Measurements from ENCODE around the gene GPRC5A. TPM values are rescaled to one million over a fixed set of nuclear protein-coding genes. Genes with fewer than 3 reads are reported as not detected.

The GPRC5A gene
- total RNA-seq, 3 donors from 2014 or later: 10.9 to 40.1 (median 21.6) TPM

- Histone ChIP-seq H3K27me3 (no peaks in the 10 kb centered on the region), H3K36me3 (no peaks in the 10 kb centered on the region), H3K9me3 (no peaks in the 10 kb centered on the region), H3K4me3 (no peak overlapping the region), H3K4me1 (no peaks in the 10 kb centered on the region), H3K27ac (no peak overlapping the region)
- no peak for TF ChIP-seq POLR2AphosphoS5 (IDR thresholded peaks at IDR 0.05)
- TF ChIP-seq CTCF (IDR thresholded peaks at IDR 0.05): no peak
- TF ChIP-seq POLR2A (IDR thresholded peaks at IDR 0.05): no peak
- intact Hi-C loops (cut with DNase I; ENCODE audit: low total_unique reads): loop anchor here (5.0 kb wide), 1 partner anchor 307 kb away; no protein-coding TSS in a partner anchor
- no peak for DNase-seq (ENCODE audit: low spot score in 2 of 2)
Measured at GRCh38 chr12:12919666-12920435, 28.5 kb downstream of the GPRC5A start.

DNA sequence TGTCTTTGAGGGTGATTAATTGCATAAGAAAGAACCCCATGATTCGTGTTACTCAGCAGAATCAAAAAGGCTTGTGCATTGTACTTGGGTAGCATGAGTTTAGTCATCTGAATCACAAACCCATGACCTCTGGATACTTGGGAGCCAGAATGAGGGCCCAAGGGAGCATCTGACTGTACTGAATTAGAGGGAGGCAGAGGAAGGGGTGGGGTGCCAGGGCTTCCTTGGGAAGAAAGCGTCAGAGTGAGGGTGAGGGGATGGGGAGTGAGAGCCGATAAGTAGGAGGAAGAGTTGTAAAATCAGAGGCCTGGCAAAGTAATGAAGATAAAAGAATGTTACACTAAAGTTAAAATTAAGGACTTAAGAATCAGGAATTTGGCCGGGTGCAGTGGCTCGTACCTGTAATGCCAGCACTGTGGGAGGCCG is 30.8 kb downstream of the GPRC5A start:
- intact Hi-C loops (cut with DNase I; ENCODE audit: low total_unique reads): no loop called here
- H3K27me3 ChIP-seq: no peaks in the 10 kb centered on the region
- H3K36me3 ChIP-seq: no peaks in the 10 kb centered on the region
- no peak overlapping the region for H3K4me3 ChIP-seq
- H3K4me1 ChIP-seq: no peaks in the 10 kb centered on the region
- no peaks in the 10 kb centered on the region for H3K9me3 ChIP-seq
- no peak for DNase-seq (ENCODE audit: low spot score in 2 of 2)
- TF ChIP-seq POLR2A (IDR thresholded peaks at IDR 0.05): no peak
- TF ChIP-seq CTCF (IDR thresholded peaks at IDR 0.05): no peak
- peak in 1 of 3 donors; percentile 37 for TF ChIP-seq POLR2AphosphoS5 (IDR thresholded peaks at IDR 0.05)
- H3K27ac ChIP-seq: no peak overlapping the region

DNA sequence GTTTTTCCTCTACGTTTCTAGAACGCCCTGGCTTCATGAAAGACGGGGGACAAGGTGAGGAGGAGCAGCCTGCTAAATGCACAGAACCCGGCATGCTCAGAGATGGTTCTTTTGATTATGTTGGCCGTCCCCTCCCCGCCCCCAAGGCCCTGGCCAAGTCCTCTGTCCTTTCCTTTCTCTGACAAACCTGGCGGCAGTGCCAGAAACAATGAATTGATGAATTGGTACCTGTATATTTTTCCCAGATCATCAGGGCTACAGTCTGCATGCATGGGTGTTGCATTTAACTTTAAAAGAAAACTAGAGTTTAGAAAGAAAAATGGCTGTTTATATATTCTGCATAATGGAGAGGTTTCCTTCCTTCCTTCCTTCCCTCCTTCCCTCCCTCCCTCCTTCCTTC is 31.6 kb downstream of the GPRC5A start:
- no peak for DNase-seq (ENCODE audit: low spot score in 2 of 2)
- no peaks in the 10 kb centered on the region for H3K4me1 ChIP-seq
- H3K27me3 ChIP-seq: no peaks in the 10 kb centered on the region
- H3K27ac ChIP-seq: no peak overlapping the region
- TF ChIP-seq CTCF (IDR thresholded peaks at IDR 0.05) (no peak), POLR2AphosphoS5 (IDR thresholded peaks at IDR 0.05) (no peak), POLR2A (IDR thresholded peaks at IDR 0.05) (no peak)
- intact Hi-C loops (cut with DNase I; ENCODE audit: low total_unique reads): no loop called here
- no peaks in the 10 kb centered on the region for H3K9me3 ChIP-seq
- H3K4me3 ChIP-seq: no peak overlapping the region
- H3K36me3 ChIP-seq: no peaks in the 10 kb centered on the region

DNA sequence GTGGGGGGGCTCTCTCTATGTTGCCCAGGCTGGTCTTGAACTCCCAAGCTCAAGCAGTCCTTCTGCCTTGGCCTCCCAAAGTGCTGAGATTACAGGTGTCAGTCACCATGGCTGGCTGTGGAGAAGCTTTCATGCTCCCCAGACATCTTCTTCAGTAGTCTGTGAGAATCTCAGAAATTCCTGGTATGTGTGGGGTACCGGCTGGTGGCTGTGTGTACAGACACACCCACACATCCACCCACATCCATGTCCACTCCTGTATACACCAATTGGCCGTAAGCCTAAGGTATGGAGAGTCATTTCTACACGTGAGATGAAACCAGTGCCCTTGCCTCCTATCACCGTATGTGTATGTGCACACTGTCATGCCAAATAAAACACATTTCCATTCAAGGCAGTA is 32.8 kb downstream of the GPRC5A start:
- intact Hi-C loops (cut with DNase I; ENCODE audit: low total_unique reads): no loop called here
- H3K27ac ChIP-seq: no peak overlapping the region
- no peaks in the 10 kb centered on the region for H3K4me1 ChIP-seq
- no peaks in the 10 kb centered on the region for H3K9me3 ChIP-seq
- DNase-seq (ENCODE audit: low spot score in 2 of 2): no peak
- H3K4me3 ChIP-seq: no peak overlapping the region
- H3K27me3 ChIP-seq: no peaks in the 10 kb centered on the region
- TF ChIP-seq CTCF (IDR thresholded peaks at IDR 0.05) (no peak), POLR2A (IDR thresholded peaks at IDR 0.05) (no peak), POLR2AphosphoS5 (IDR thresholded peaks at IDR 0.05) (no peak)
- H3K36me3 ChIP-seq: no peaks in the 10 kb centered on the region

DNA sequence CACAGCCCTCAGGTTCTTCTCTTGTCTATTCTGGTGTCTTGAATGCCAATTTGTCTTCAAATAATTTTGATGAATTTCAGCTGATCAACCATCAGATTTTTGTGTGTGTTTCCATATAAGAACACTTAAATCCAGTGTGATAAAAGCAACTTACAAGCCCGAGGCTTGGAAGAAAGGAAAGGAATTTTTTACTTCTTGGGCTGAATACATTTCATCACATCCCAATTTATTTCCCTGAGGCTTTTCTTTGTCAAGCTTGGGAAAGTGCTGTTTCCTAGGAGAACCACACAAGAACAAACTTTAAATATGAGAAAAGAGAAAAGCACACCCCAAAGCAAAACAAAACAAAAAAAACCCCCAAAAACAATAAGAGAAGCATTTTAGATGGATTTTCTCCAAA is 34.0 kb downstream of the GPRC5A start:
- Histone ChIP-seq H3K27me3 (no peaks in the 10 kb centered on the region), H3K4me3 (no peak overlapping the region), H3K4me1 (no peaks in the 10 kb centered on the region), H3K9me3 (no peaks in the 10 kb centered on the region), H3K27ac (peak overlapping the region in 1 of 2 donors; percentile 19), H3K36me3 (no peaks in the 10 kb centered on the region)
- intact Hi-C loops (cut with DNase I; ENCODE audit: low total_unique reads): no loop called here
- DNase-seq (ENCODE audit: low spot score in 2 of 2): no peak
- no peak for TF ChIP-seq CTCF (IDR thresholded peaks at IDR 0.05)
- TF ChIP-seq POLR2A (IDR thresholded peaks at IDR 0.05): no peak
- no peak for TF ChIP-seq POLR2AphosphoS5 (IDR thresholded peaks at IDR 0.05)

All from breast epithelium (tissue), 4 donors.